ENCODE measurements around the gene ANHX.

ANHX gene

DNA sequence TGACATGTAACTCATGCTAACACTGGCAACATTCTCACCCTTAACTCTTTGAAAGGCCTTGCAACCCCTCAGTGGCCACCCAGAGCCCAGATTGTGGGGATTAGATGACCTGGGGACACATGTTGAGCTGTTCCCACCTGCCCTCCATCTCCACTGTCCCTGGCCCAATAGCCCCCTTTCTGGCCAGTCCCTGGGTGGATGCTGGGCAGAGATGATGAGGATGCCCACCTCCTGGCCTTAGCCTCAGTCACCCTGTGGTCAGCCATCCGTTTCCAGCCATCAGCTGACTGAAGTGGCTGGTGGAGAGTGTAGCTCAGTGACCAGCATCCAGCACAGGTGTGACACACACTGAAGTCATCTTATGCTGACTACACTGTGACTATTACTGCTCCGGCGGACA is 4.7 kb downstream of the ANHX start:
- TF ChIP-seq REST (IDR thresholded peaks at IDR 0.05; ENCODE audit: low read depth), result no peak
- no peak for TF ChIP-seq TAF1 (IDR thresholded peaks at IDR 0.05; ENCODE audit: low read depth)
- no peak for TF ChIP-seq YY1 (IDR thresholded peaks at IDR 0.05; ENCODE audit: low read depth)
- no peak for TF ChIP-seq RAD21 (IDR thresholded peaks at IDR 0.05; ENCODE audit: low read depth)
- no peak for TF ChIP-seq FOXM1 (IDR thresholded peaks at IDR 0.05; ENCODE audit: borderline replicate concordance, low read depth)
- TF ChIP-seq CEBPB (IDR thresholded peaks at IDR 0.05), result no peak
- no peak for TF ChIP-seq CREB1 (IDR thresholded peaks at IDR 0.05; ENCODE audit: low read depth)
- TF ChIP-seq EGR1 (IDR thresholded peaks at IDR 0.05), result no peak
- TF ChIP-seq EP300 (IDR thresholded peaks at IDR 0.05; ENCODE audit: borderline replicate concordance), result no peak
- TF ChIP-seq TCF12 (IDR thresholded peaks at IDR 0.05; ENCODE audit: low read depth), result no peak
- TF ChIP-seq, protein P1, sequence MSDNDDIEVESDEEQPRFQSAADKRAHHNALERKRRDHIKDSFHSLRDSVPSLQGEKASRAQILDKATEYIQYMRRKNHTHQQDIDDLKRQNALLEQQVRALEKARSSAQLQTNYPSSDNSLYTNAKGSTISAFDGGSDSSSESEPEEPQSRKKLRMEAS (IDR thresholded peaks at IDR 0.05), result no peak
- TF ChIP-seq TEAD4 (IDR thresholded peaks at IDR 0.05), result no peak
- no peak for TF ChIP-seq NFIC (IDR thresholded peaks at IDR 0.05)
- TF ChIP-seq ZBTB7A (IDR thresholded peaks at IDR 0.05; ENCODE audit: low read depth), result no peak
- TF ChIP-seq, protein P2, sequence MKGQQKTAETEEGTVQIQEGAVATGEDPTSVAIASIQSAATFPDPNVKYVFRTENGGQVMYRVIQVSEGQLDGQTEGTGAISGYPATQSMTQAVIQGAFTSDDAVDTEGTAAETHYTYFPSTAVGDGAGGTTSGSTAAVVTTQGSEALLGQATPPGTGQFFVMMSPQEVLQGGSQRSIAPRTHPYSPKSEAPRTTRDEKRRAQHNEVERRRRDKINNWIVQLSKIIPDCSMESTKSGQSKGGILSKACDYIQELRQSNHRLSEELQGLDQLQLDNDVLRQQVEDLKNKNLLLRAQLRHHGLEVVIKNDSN (IDR thresholded peaks at IDR 0.05), result no peak

GRCh38 chr12:133227281-133227852 is 8.3 kb downstream of the ANHX start:
- TF ChIP-seq, protein P1 (IDR thresholded peaks at IDR 0.05), result no peak
- TF ChIP-seq TEAD4 (IDR thresholded peaks at IDR 0.05) (no peak), TAF1 (IDR thresholded peaks at IDR 0.05; ENCODE audit: low read depth) (no peak), FOXM1 (IDR thresholded peaks at IDR 0.05; ENCODE audit: borderline replicate concordance, low read depth) (no peak), ZBTB7A (IDR thresholded peaks at IDR 0.05; ENCODE audit: low read depth) (no peak), EP300 (IDR thresholded peaks at IDR 0.05; ENCODE audit: borderline replicate concordance) (no peak), RAD21 (IDR thresholded peaks at IDR 0.05; ENCODE audit: low read depth) (no peak), YY1 (IDR thresholded peaks at IDR 0.05; ENCODE audit: low read depth) (no peak), CREB1 (IDR thresholded peaks at IDR 0.05; ENCODE audit: low read depth) (no peak), TCF12 (IDR thresholded peaks at IDR 0.05; ENCODE audit: low read depth) (no peak), CEBPB (IDR thresholded peaks at IDR 0.05) (no peak)
- TF ChIP-seq, protein P2 (IDR thresholded peaks at IDR 0.05), result no peak

- TF ChIP-seq EP300 (IDR thresholded peaks at IDR 0.05; ENCODE audit: borderline replicate concordance) (no peak), RAD21 (IDR thresholded peaks at IDR 0.05; ENCODE audit: low read depth) (no peak), TEAD4 (IDR thresholded peaks at IDR 0.05) (no peak), CREB1 (IDR thresholded peaks at IDR 0.05; ENCODE audit: low read depth) (no peak), CEBPB (IDR thresholded peaks at IDR 0.05) (no peak), ZBTB7A (IDR thresholded peaks at IDR 0.05; ENCODE audit: low read depth) (no peak), TCF12 (IDR thresholded peaks at IDR 0.05; ENCODE audit: low read depth) (no peak), REST (IDR thresholded peaks at IDR 0.05; ENCODE audit: low read depth) (no peak)
- TF ChIP-seq, protein P2 (IDR thresholded peaks at IDR 0.05), result no peak
- TF ChIP-seq, protein P1 (IDR thresholded peaks at IDR 0.05), result no peak
These were observed 9.0 kb downstream of the ANHX start for GRCh38 chr12:133226690-133227089.

DNA sequence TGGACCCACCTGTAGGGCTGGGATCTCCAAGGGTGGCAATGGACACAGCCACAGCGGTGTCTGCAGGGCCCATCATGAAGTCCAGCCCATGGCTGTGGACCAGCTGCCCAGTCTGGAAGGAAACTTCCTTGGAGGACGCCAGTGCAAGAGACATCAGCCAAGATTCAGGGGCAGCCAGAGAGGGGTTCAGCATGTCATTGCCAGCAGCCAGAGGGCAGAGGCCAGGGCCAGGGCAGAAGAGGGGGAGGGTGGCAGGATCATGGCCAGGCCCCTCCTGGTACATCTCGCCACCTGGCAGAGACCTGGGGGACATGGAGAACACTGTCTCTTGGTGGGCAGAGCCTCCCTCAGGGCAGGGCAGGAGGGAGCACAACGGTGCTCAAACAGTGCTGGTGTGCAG is 10.2 kb downstream of the ANHX start:
- TF ChIP-seq, protein P2 (IDR thresholded peaks at IDR 0.05), result no peak
- TF ChIP-seq FOXM1 (IDR thresholded peaks at IDR 0.05; ENCODE audit: borderline replicate concordance, low read depth) (no peak), YY1 (IDR thresholded peaks at IDR 0.05; ENCODE audit: low read depth) (no peak), TEAD4 (IDR thresholded peaks at IDR 0.05) (no peak), EGR1 (IDR thresholded peaks at IDR 0.05) (no peak), TCF12 (IDR thresholded peaks at IDR 0.05; ENCODE audit: low read depth) (no peak), TAF1 (IDR thresholded peaks at IDR 0.05; ENCODE audit: low read depth) (no peak), REST (IDR thresholded peaks at IDR 0.05; ENCODE audit: low read depth) (no peak), ZBTB7A (IDR thresholded peaks at IDR 0.05; ENCODE audit: low read depth) (no peak), CEBPB (IDR thresholded peaks at IDR 0.05) (no peak), RAD21 (IDR thresholded peaks at IDR 0.05; ENCODE audit: low read depth) (no peak), EP300 (IDR thresholded peaks at IDR 0.05; ENCODE audit: borderline replicate concordance) (no peak), CREB1 (IDR thresholded peaks at IDR 0.05; ENCODE audit: low read depth) (no peak)

Measured in Ishikawa (cell line).